Activated CD4-positive, alpha-beta T cell treated with anti-CD3 and anti-CD28 coated beads, Interleukin-2, amount 10 ng/mL, durations not matched to agents 7 days and 5 days (primary cell): ENCODE measurements around the gene PRICKLE2. TPM values are rescaled to one million over a fixed set of nuclear protein-coding genes. Genes with fewer than 3 reads are reported as not detected.

Experiments used
- CTCF ChIA-PET: fragments of 350-600 bp; sonication (Branson Sonifier 250); formaldehyde crosslinking; loops from one replicate; lab custom pipeline; 2021; ENCODE audit warnings: antibody characterized with exemption; lab: Charles Lee
- POLR2A ChIA-PET: fragments of 350-600 bp; sonication (Branson Sonifier 250); formaldehyde crosslinking; loops from one replicate; lab custom pipeline; 2021; ENCODE audit warnings: antibody characterized with exemption; lab: Charles Lee
- DNase-seq: peaks from one replicate; pipeline ENCODE4 v3.0.0-alpha.2; 2020
- H3K27ac Mint-ChIP-seq: one replicate; pipeline ENCODE4 v1.8.0; 2021; ENCODE audit warnings: mild to moderate bottlenecking, moderate library complexity, mixed read lengths
- H3K27me3 Mint-ChIP-seq: one replicate; pipeline ENCODE4 v1.8.0; 2021; ENCODE audit warnings: mixed read lengths
- H3K36me3 Mint-ChIP-seq: one replicate; pipeline ENCODE4 v1.8.0; 2021; ENCODE audit warnings: low read depth, mixed read lengths
- H3K4me1 Mint-ChIP-seq: one replicate; pipeline ENCODE4 v1.8.0; 2021; ENCODE audit warnings: mixed read lengths
- H3K4me3 Mint-ChIP-seq: one replicate; pipeline ENCODE4 v1.8.0; 2021; ENCODE audit warnings: mild to moderate bottlenecking, moderate library complexity, mixed read lengths
- H3K9me3 Mint-ChIP-seq: one replicate; pipeline ENCODE4 v1.8.0; 2021; ENCODE audit warnings: mixed read lengths
- total RNA-seq, 2 experiments: library from RNA; stranded (reverse); gene quantifications; one replicate each; pipeline ENCODE4 v1.2.3, GENCODE V29; 2021

PRICKLE2 gene
- total RNA-seq, 2 experiments from 2014 or later = not detected

DNA sequence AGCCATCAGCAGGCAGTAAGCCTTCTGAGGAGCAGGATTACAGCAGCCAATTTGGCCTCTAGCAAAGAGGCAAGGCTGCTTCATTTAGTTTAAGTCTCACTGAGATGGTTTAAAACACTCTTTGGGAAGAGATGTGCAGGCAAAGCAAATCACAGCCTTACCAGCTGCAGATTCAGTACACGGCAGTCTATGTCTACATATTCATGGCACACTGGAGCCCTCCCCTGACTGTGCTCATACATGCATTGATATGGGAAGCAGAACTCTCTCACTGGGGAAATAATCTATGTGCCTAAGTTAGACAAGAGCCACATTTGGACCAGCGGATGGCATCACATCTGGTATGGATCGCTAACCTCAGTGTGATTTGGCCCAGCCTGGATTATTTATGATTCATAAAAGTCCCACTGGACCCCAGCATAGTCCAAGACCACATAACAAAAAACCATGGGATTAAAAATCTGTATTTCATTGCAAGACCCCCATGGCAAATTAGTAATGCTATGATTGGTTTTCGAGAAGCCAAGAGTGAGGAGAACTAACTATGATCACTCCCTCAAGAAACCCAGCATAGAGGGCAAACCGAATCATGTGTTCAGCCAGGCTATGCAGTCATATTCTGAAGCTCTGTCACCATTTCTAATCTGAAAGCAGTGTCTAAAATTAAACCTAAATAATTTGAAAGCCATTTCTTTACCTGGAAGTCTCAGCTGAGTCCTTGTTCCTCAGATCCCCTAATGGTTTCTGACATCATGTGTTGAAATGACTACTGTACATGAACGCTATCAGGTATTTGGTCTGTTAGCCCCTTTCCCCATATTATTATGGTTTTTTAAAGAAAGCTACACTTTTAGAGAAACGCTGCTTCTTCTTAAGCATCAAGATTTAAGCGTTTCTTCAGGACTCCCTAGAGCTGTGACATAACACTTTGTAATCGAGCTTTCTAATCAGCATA, 1.2 kb downstream of the PRICKLE2 start:
- peaks cover 8% of the 10 kb centered on the region for H3K27me3 Mint-ChIP-seq
- CTCF ChIA-PET = no interaction called here
- H3K9me3 Mint-ChIP-seq = no peaks in the 10 kb centered on the region
- H3K4me3 Mint-ChIP-seq = no peak overlapping the region
- no peak overlapping the region for H3K27ac Mint-ChIP-seq
- no peaks in the 10 kb centered on the region for H3K36me3 Mint-ChIP-seq
- POLR2A ChIA-PET = no interaction called here
- DNase-seq = no peak
- H3K4me1 Mint-ChIP-seq = no peaks in the 10 kb centered on the region

DNA sequence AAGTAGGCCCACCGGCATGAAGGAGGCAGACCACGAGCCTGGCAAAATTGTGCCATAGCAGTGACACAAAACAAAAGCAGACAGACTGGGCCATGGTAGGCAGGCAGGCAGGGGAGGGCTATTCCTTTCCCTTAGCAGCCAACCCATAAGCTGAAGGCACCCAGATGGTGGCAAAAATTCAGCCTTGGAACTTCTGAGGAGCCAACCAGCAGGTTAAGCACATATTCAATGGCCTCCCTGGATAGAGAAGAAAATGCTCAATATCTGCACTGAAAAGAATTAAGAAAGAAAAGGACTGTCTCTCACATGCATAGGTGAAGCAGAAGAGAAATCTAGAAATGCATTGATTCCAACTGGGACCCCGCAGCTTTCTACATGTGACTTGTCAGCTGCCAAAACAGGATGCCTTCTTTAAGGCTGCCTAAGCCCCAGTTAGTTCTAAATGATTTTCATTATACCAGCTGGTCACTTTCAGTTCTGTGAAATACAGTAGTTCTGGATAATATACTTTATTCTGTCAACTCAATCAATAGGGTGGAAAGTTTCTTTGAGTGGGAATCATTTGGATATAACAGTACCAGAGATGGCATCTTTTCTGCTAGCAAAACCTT, 2.7 kb downstream of the PRICKLE2 start:
- ChIA-PET CTCF (no interaction called here), POLR2A (no interaction called here)
- DNase-seq = no peak
- no peak overlapping the region for H3K4me3 Mint-ChIP-seq
- H3K9me3 Mint-ChIP-seq = no peaks in the 10 kb centered on the region
- H3K36me3 Mint-ChIP-seq = no peaks in the 10 kb centered on the region
- H3K4me1 Mint-ChIP-seq = no peaks in the 10 kb centered on the region
- H3K27ac Mint-ChIP-seq = no peak overlapping the region
- H3K27me3 Mint-ChIP-seq = peaks cover 8% of the 10 kb centered on the region

DNA sequence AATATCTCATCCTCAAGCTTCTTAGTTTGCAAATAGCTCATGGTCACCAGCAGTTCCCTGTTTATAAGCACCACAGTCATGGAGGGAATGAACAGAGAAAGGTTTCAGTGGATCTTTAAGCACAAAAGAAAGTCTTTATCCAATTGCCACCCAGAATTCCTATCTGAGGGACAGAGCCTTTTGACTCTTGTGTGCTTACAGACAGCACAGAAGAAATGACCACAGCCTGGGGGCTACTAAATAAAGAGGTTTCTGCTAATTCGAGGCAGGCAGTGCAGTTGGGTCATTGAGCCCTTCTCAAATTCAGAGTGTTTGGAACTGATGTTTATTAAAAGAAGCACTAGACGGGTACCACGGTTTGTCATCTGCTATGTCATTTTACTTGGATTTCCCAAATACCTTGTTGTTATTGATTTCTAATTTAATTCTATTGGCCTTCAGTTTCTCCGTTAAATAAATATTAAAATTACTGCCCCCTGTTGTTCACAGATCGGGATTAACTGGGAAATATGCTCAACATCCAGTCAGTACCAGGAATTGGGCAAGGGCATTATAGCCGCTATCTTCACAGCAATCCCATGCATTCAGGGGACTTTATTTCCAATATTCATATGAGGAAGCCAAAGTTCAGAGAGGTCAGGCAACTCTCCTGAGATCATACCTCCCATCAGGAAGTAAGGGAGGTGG, 3.6 kb downstream of the PRICKLE2 start:
- ChIA-PET CTCF (no interaction called here), POLR2A (no interaction called here)
- peaks cover 8% of the 10 kb centered on the region for H3K27me3 Mint-ChIP-seq
- H3K4me1 Mint-ChIP-seq = no peaks in the 10 kb centered on the region
- no peaks in the 10 kb centered on the region for H3K9me3 Mint-ChIP-seq
- no peaks in the 10 kb centered on the region for H3K36me3 Mint-ChIP-seq
- H3K4me3 Mint-ChIP-seq = no peak overlapping the region
- H3K27ac Mint-ChIP-seq = no peak overlapping the region
- no peak for DNase-seq

GRCh38 chr3:64220161-64220914, 4.9 kb downstream of the PRICKLE2 start:
- Mint-ChIP-seq H3K27me3 (peaks cover 6% of the 10 kb centered on the region), H3K36me3 (no peaks in the 10 kb centered on the region), H3K27ac (no peak overlapping the region), H3K9me3 (no peaks in the 10 kb centered on the region), H3K4me3 (no peak overlapping the region), H3K4me1 (no peaks in the 10 kb centered on the region)
- DNase-seq = no peak
- CTCF ChIA-PET = no interaction called here
- POLR2A ChIA-PET = no interaction called here

DNA sequence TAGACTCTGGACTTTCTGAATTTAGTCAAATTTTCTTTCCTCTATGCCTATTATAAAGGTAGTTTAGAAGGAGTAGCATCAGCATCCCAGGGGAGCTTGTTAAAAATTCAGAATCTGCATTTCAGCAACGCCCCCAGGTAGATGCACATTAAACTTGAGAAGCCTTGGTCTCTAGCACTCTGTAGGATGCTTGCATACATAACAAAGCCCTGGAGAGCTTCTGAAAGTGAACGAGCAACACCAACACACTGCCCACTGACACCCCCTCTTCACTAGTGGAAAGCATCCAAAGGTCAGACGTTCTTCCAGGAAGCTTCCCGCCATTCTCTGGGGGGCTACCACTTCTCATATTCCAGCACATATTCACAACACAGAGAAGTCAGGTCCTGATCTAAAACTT, 6.5 kb downstream of the PRICKLE2 start:
- ChIA-PET POLR2A (no interaction called here), CTCF (no interaction called here)
- no peak overlapping the region for H3K27ac Mint-ChIP-seq
- peaks cover 9% of the 10 kb centered on the region for H3K27me3 Mint-ChIP-seq
- no peak for DNase-seq
- no peak overlapping the region for H3K4me3 Mint-ChIP-seq
- H3K36me3 Mint-ChIP-seq = no peaks in the 10 kb centered on the region
- no peaks in the 10 kb centered on the region for H3K4me1 Mint-ChIP-seq
- H3K9me3 Mint-ChIP-seq = no peaks in the 10 kb centered on the region

DNA sequence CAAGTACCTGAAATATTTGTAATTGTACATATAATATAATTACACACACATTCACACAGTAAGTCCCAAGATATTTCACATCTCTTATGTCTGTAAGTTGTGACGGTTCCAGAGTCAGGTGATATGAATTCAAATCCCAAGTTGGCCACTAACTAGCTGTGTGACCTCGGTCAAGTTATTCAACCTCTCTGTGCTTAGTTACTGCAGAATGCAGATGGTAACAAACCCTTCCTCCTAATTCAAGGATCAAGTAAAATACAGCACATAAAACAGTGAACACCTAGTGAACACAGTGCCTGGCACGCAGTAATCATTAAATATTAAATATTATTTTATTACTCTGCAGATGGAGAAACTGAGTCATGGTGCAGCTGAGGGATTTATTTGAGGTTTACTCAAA, 6.9 kb downstream of the PRICKLE2 start:
- no peak overlapping the region for H3K4me3 Mint-ChIP-seq
- peaks cover 9% of the 10 kb centered on the region for H3K27me3 Mint-ChIP-seq
- H3K36me3 Mint-ChIP-seq = no peaks in the 10 kb centered on the region
- H3K4me1 Mint-ChIP-seq = no peaks in the 10 kb centered on the region
- ChIA-PET CTCF (no interaction called here), POLR2A (no interaction called here)
- no peak overlapping the region for H3K27ac Mint-ChIP-seq
- no peak for DNase-seq
- H3K9me3 Mint-ChIP-seq = no peaks in the 10 kb centered on the region

- H3K27me3 Mint-ChIP-seq = peaks cover 7% of the 10 kb centered on the region
- H3K36me3 Mint-ChIP-seq = no peaks in the 10 kb centered on the region
- DNase-seq = no peak
- H3K4me1 Mint-ChIP-seq = no peaks in the 10 kb centered on the region
- no peak overlapping the region for H3K4me3 Mint-ChIP-seq
- H3K9me3 Mint-ChIP-seq = no peaks in the 10 kb centered on the region
- no peak overlapping the region for H3K27ac Mint-ChIP-seq
- CTCF ChIA-PET = no interaction called here
- POLR2A ChIA-PET = no interaction called here
Observed at GRCh38 chr3:64216274-64217147, 8.8 kb downstream of the PRICKLE2 start.

DNA sequence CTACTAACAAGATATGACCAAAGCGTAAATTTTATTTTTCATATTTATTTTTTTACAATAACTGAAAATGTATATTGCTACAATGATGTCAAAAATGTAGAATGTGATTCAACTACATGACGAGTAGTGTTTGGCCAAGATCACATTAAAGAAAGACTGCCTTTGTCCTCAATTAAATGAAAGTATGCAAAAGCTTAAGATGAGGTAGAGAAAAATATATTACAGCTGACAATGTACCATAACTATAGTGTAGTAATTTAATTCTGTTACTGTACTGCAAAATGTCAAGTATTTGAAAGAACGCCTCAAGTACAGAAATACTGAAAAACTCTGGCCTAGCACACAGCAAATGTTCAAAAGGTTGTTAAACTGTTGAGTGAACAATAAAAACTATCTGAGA, 9.7 kb downstream of the PRICKLE2 start:
- H3K36me3 Mint-ChIP-seq = no peaks in the 10 kb centered on the region
- H3K27ac Mint-ChIP-seq = no peak overlapping the region
- H3K9me3 Mint-ChIP-seq = no peaks in the 10 kb centered on the region
- POLR2A ChIA-PET = no interaction called here
- no peak overlapping the region for H3K4me3 Mint-ChIP-seq
- no peak for DNase-seq
- H3K4me1 Mint-ChIP-seq = no peaks in the 10 kb centered on the region
- H3K27me3 Mint-ChIP-seq = peaks cover 5% of the 10 kb centered on the region
- CTCF ChIA-PET = no interaction called here

GRCh38 chr3:64215103-64215502, 10.2 kb downstream of the PRICKLE2 start:
- POLR2A ChIA-PET = no interaction called here

GRCh38 chr3:64214381-64215018, 10.8 kb downstream of the PRICKLE2 start:
- H3K9me3 Mint-ChIP-seq = no peaks in the 10 kb centered on the region
- H3K36me3 Mint-ChIP-seq = no peaks in the 10 kb centered on the region
- no peak overlapping the region for H3K4me3 Mint-ChIP-seq
- DNase-seq = no peak
- no peaks in the 10 kb centered on the region for H3K4me1 Mint-ChIP-seq
- H3K27me3 Mint-ChIP-seq = peaks cover 5% of the 10 kb centered on the region
- POLR2A ChIA-PET = no interaction called here
- CTCF ChIA-PET = no interaction called here
- H3K27ac Mint-ChIP-seq = no peak overlapping the region

More at GRCh38 chr3:64215103-64215502, 10.2 kb downstream of the PRICKLE2 start:
- Mint-ChIP-seq H3K9me3 (no peaks in the 10 kb centered on the region), H3K4me3 (no peak overlapping the region), H3K36me3 (no peaks in the 10 kb centered on the region), H3K27me3 (peaks cover 5% of the 10 kb centered on the region), H3K4me1 (no peaks in the 10 kb centered on the region), H3K27ac (no peak overlapping the region)
- DNase-seq = no peak
- CTCF ChIA-PET = no interaction called here

- Mint-ChIP-seq H3K27me3 (peaks cover 5% of the 10 kb centered on the region), H3K27ac (no peak overlapping the region), H3K36me3 (no peaks in the 10 kb centered on the region), H3K4me1 (no peaks in the 10 kb centered on the region), H3K9me3 (no peaks in the 10 kb centered on the region), H3K4me3 (no peak overlapping the region)
- ChIA-PET CTCF (no interaction called here), POLR2A (no interaction called here)
- no peak for DNase-seq
Observed at GRCh38 chr3:64213962-64214379, 11.3 kb downstream of the PRICKLE2 start.
